ENCODE data around the gene SULF2.

- TF ChIP-seq, protein P1, sequence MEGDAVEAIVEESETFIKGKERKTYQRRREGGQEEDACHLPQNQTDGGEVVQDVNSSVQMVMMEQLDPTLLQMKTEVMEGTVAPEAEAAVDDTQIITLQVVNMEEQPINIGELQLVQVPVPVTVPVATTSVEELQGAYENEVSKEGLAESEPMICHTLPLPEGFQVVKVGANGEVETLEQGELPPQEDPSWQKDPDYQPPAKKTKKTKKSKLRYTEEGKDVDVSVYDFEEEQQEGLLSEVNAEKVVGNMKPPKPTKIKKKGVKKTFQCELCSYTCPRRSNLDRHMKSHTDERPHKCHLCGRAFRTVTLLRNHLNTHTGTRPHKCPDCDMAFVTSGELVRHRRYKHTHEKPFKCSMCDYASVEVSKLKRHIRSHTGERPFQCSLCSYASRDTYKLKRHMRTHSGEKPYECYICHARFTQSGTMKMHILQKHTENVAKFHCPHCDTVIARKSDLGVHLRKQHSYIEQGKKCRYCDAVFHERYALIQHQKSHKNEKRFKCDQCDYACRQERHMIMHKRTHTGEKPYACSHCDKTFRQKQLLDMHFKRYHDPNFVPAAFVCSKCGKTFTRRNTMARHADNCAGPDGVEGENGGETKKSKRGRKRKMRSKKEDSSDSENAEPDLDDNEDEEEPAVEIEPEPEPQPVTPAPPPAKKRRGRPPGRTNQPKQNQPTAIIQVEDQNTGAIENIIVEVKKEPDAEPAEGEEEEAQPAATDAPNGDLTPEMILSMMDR (IDR thresholded peaks at IDR 0.05 in 2 of 3, conservative IDR thresholded peaks at IDR 0.05 in 1 of 3; ENCODE audit: borderline replicate concordance in 1 of 3, insufficient read depth in 1 of 3, low read depth in 2 of 3, low read length in 2 of 3): peak; percentile 59 to 88 (median 87)
- TF ChIP-seq RAD21 (IDR thresholded peaks at IDR 0.05; ENCODE audit: low read depth) (peak; percentile 87), EZH2 (IDR thresholded peaks at IDR 0.05) (no peak), JUND (IDR thresholded peaks at IDR 0.05) (no peak), MAX (IDR thresholded peaks at IDR 0.05) (no peak), POLR2A (IDR thresholded peaks at IDR 0.05; ENCODE audit: borderline replicate concordance, extremely low read depth, insufficient read depth, insufficient read length) (no peak), EGR1 (IDR thresholded peaks at IDR 0.05; ENCODE audit: low read depth) (no peak), TCF7L2 (IDR thresholded peaks at IDR 0.05; ENCODE audit: borderline replicate concordance, extremely low read depth, insufficient read depth, insufficient read length) (no peak), SRF (IDR thresholded peaks at IDR 0.05; ENCODE audit: low read depth) (no peak), SIN3A (IDR thresholded peaks at IDR 0.05; ENCODE audit: low read depth) (no peak)
- TF ChIP-seq, protein P2, sequence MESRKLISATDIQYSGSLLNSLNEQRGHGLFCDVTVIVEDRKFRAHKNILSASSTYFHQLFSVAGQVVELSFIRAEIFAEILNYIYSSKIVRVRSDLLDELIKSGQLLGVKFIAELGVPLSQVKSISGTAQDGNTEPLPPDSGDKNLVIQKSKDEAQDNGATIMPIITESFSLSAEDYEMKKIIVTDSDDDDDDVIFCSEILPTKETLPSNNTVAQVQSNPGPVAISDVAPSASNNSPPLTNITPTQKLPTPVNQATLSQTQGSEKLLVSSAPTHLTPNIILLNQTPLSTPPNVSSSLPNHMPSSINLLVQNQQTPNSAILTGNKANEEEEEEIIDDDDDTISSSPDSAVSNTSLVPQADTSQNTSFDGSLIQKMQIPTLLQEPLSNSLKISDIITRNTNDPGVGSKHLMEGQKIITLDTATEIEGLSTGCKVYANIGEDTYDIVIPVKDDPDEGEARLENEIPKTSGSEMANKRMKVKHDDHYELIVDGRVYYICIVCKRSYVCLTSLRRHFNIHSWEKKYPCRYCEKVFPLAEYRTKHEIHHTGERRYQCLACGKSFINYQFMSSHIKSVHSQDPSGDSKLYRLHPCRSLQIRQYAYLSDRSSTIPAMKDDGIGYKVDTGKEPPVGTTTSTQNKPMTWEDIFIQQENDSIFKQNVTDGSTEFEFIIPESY (IDR thresholded peaks at IDR 0.05; ENCODE audit: extremely low read depth, insufficient replicate concordance, low read length): no peak
Measured at GRCh38 chr20:47677635-47678453, 107.4 kb downstream of the SULF2 start.
